GM19328 (cell line): ENCODE measurements around the gene SSX4B.
"Not testable (repeated sequence)": the region's sequence is repeated elsewhere in the genome, so short reads cannot be mapped to it uniquely, and the experiment has no call there.

Source experiments
- ATAC-seq: cut with Tn5 transposase; IDR thresholded peaks from one replicate; pipeline ENCODE4 v1.9.1; 2021; ENCODE audit warnings: mild to moderate bottlenecking, moderate library complexity; ENCODE audit not compliant: unreplicated experiment

SSX4B gene

GRCh38 chrX:48411860-48412259, at the start of gene SSX4B:
Gene SSX4B (minus strand): TSS chrX:48411960. CDS start chrX:48411372, 588 bp downstream.
- not testable (repeated sequence) for ATAC-seq

GRCh38 chrX:48460606-48461005, 48.8 kb upstream of the SSX4B start:
- no peak for ATAC-seq

GRCh38 chrX:48460031-48460430, 48.3 kb upstream of the SSX4B start:
- ATAC-seq, result no peak

- ATAC-seq, result no peak
Measured at GRCh38 chrX:48459483-48459882, 47.7 kb upstream of the SSX4B start.

- ATAC-seq, result no peak
Measured at GRCh38 chrX:48458711-48459110, 47.0 kb upstream of the SSX4B start.

GRCh38 chrX:48456628-48457331, 45.0 kb upstream of the SSX4B start:
- ATAC-seq, result no peak

GRCh38 chrX:48451708-48452107, 39.9 kb upstream of the SSX4B start:
- no peak for ATAC-seq

- no peak for ATAC-seq
Measured at GRCh38 chrX:48450076-48450475, 38.3 kb upstream of the SSX4B start.

GRCh38 chrX:48447201-48447600, 35.4 kb upstream of the SSX4B start:
- not testable (repeated sequence) for ATAC-seq

- not testable (repeated sequence) for ATAC-seq
Measured at GRCh38 chrX:48433713-48434112, 22.0 kb upstream of the SSX4B start.

- ATAC-seq, result not testable (repeated sequence)
Measured at GRCh38 chrX:48430166-48430565, 18.4 kb upstream of the SSX4B start.

- ATAC-seq, result not testable (repeated sequence)
Measured at GRCh38 chrX:48429606-48430005, 17.8 kb upstream of the SSX4B start.

- ATAC-seq, result not testable (repeated sequence)
Measured at GRCh38 chrX:48427027-48427716, 15.4 kb upstream of the SSX4B start.

GRCh38 chrX:48397825-48398224, 13.9 kb downstream of the SSX4B start:
- ATAC-seq, result not testable (repeated sequence)

- not testable (repeated sequence) for ATAC-seq
Measured at GRCh38 chrX:48396931-48397330, 14.8 kb downstream of the SSX4B start.

- not testable (repeated sequence) for ATAC-seq
Measured at GRCh38 chrX:48383239-48383638, 28.5 kb downstream of the SSX4B start, which contains the start of gene SSX4. Gene SSX4 (plus strand): TSS chrX:48383539. CDS start chrX:48384054, 515 bp downstream.

- ATAC-seq, result not testable (repeated sequence)
Measured at GRCh38 chrX:48370408-48370807, 41.4 kb downstream of the SSX4B start.

- not testable (repeated sequence) for ATAC-seq
Measured at GRCh38 chrX:48367717-48368408, 43.9 kb downstream of the SSX4B start.

- not testable (repeated sequence) for ATAC-seq
Measured at GRCh38 chrX:48359281-48359680, 52.5 kb downstream of the SSX4B start.

GRCh38 chrX:48357681-48358080, 54.1 kb downstream of the SSX4B start:
- no peak for ATAC-seq

GRCh38 chrX:48356315-48357094, 55.3 kb downstream of the SSX4B start, which contains the start of gene SSX3:
Gene SSX3 (minus strand): TSS chrX:48356703. CDS start chrX:48355249, 1,454 bp downstream.
- ATAC-seq, result not testable (repeated sequence)
